ENCODE data around the gene ZFC3H1.

DNA sequence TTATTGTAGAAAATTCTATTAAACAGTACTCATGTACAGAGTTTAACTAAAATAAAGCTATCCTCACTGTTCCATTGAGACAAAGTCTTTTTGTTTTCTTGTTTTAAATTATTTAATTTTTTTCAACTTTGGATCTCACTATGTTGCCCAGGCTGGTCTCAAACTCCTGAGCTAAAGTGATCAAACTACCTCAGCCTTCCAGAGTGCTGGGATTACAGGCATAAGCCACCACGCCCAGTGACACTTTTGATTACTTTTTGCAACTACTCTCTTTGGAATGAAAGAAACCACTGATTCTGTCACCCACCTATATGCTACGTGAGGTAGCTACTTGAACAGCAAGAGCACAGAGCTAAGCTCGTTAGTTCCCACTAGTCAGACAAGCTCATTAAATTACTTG is 17.1 kb downstream of the ZFC3H1 start:
- TF ChIP-seq, protein P1, sequence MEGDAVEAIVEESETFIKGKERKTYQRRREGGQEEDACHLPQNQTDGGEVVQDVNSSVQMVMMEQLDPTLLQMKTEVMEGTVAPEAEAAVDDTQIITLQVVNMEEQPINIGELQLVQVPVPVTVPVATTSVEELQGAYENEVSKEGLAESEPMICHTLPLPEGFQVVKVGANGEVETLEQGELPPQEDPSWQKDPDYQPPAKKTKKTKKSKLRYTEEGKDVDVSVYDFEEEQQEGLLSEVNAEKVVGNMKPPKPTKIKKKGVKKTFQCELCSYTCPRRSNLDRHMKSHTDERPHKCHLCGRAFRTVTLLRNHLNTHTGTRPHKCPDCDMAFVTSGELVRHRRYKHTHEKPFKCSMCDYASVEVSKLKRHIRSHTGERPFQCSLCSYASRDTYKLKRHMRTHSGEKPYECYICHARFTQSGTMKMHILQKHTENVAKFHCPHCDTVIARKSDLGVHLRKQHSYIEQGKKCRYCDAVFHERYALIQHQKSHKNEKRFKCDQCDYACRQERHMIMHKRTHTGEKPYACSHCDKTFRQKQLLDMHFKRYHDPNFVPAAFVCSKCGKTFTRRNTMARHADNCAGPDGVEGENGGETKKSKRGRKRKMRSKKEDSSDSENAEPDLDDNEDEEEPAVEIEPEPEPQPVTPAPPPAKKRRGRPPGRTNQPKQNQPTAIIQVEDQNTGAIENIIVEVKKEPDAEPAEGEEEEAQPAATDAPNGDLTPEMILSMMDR (IDR thresholded peaks at IDR 0.05; ENCODE audit: insufficient read depth, low read depth, low read length), result no peak
- no peak for TF ChIP-seq EZH2 (IDR thresholded peaks at IDR 0.05; ENCODE audit: insufficient read depth, low read length)
